ENCODE measurements around the gene ONECUT2.
A peak's percentile ranks its signal among the peaks of the same experiment; 100 is the strongest.

ONECUT2 gene

DNA sequence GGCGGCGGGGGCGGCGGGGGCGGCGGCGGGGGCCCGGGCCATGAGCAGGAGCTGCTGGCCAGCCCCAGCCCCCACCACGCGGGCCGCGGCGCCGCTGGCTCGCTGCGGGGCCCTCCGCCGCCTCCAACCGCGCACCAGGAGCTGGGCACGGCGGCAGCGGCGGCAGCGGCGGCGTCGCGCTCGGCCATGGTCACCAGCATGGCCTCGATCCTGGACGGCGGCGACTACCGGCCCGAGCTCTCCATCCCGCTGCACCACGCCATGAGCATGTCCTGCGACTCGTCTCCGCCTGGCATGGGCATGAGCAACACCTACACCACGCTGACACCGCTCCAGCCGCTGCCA is 644 bp downstream of the ONECUT2 start:
- no peaks in the 10 kb centered on the region for H3K4me1 ChIP-seq
- no peaks in the 10 kb centered on the region; the same call in 1 of the 2 replicates for H3K36me3 ChIP-seq
- H3K4me3 ChIP-seq (ENCODE audit: low read depth, low read length): peak overlapping the region; percentile 81
- H3K27me3 ChIP-seq: peaks cover 38% of the 10 kb centered on the region
- no peak for DNase-seq
- H3K9me3 ChIP-seq: no peaks in the 10 kb centered on the region
- TF ChIP-seq, protein P1, sequence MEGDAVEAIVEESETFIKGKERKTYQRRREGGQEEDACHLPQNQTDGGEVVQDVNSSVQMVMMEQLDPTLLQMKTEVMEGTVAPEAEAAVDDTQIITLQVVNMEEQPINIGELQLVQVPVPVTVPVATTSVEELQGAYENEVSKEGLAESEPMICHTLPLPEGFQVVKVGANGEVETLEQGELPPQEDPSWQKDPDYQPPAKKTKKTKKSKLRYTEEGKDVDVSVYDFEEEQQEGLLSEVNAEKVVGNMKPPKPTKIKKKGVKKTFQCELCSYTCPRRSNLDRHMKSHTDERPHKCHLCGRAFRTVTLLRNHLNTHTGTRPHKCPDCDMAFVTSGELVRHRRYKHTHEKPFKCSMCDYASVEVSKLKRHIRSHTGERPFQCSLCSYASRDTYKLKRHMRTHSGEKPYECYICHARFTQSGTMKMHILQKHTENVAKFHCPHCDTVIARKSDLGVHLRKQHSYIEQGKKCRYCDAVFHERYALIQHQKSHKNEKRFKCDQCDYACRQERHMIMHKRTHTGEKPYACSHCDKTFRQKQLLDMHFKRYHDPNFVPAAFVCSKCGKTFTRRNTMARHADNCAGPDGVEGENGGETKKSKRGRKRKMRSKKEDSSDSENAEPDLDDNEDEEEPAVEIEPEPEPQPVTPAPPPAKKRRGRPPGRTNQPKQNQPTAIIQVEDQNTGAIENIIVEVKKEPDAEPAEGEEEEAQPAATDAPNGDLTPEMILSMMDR (IDR thresholded peaks at IDR 0.05; ENCODE audit: low read depth, low read length): no peak

DNA sequence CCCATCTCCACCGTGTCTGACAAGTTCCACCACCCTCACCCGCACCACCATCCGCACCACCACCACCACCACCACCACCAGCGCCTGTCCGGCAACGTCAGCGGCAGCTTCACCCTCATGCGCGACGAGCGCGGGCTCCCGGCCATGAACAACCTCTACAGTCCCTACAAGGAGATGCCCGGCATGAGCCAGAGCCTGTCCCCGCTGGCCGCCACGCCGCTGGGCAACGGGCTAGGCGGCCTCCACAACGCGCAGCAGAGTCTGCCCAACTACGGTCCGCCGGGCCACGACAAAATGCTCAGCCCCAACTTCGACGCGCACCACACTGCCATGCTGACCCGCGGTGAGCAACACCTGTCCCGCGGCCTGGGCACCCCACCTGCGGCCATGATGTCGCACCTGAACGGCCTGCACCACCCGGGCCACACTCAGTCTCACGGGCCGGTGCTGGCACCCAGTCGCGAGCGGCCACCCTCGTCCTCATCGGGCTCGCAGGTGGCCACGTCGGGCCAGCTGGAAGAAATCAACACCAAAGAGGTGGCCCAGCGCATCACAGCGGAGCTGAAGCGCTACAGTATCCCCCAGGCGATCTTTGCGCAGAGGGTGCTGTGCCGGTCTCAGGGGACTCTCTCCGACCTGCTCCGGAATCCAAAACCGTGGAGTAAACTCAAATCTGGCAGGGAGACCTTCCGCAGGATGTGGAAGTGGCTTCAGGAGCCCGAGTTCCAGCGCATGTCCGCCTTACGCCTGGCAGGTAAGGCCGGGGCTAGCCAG is 1.2 kb downstream of the ONECUT2 start:
- no peaks in the 10 kb centered on the region; the same call in 1 of the 2 replicates for H3K36me3 ChIP-seq
- TF ChIP-seq, protein P1 (IDR thresholded peaks at IDR 0.05; ENCODE audit: low read depth, low read length): no peak
- H3K4me1 ChIP-seq: no peaks in the 10 kb centered on the region
- H3K9me3 ChIP-seq: no peaks in the 10 kb centered on the region
- H3K4me3 ChIP-seq (ENCODE audit: low read depth, low read length): peak overlapping the region; percentile 81
- peak; percentile 24 for DNase-seq
- H3K27me3 ChIP-seq: peaks cover 32% of the 10 kb centered on the region

DNA sequence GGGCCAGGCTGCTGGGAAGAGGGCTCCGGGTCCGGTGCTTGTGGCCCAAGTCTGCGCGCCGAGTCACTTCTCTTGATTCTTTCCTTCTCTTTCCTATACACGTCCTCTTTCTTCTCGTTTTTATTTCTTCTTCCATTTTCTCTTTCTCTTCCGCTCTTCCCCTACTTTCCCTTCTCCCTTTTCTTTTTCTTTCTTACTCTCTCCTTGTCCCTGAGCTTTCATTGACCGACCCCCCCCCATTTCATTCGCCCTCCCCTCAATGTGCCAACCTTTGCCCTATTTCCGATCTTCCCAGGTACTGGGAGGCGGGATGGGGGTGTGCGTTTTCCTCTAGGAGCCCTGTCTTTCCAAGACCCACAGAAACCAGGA is 1.8 kb downstream of the ONECUT2 start:
- no peak for DNase-seq
- no peaks in the 10 kb centered on the region; the same call in 1 of the 2 replicates for H3K36me3 ChIP-seq
- H3K4me3 ChIP-seq (ENCODE audit: low read depth, low read length): peak overlapping the region; percentile 81
- no peaks in the 10 kb centered on the region for H3K4me1 ChIP-seq
- peaks cover 26% of the 10 kb centered on the region for H3K27me3 ChIP-seq
- no peaks in the 10 kb centered on the region for H3K9me3 ChIP-seq
- TF ChIP-seq, protein P1 (IDR thresholded peaks at IDR 0.05; ENCODE audit: low read depth, low read length): no peak

DNA sequence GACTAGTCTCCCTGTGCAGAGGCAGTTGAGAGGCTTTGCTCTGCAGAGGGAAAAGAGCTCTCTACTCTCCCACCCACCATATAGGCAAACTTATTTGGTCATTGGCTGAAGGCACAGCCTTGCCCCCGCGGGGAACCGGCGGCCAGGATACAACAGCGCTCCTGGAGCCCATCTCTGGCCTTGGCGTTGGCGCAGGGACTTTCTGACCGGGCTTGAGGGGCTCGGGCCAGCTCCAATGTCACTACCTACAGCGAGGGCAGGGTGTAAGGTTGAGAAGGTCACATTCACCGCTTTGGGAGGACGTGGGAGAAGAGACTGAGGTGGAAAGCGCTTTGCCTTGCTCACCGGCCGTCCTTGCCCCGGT is 2.2 kb downstream of the ONECUT2 start:
- H3K4me3 ChIP-seq (ENCODE audit: low read depth, low read length): peak overlapping the region; percentile 81
- H3K9me3 ChIP-seq: no peaks in the 10 kb centered on the region
- peaks cover 22% of the 10 kb centered on the region for H3K27me3 ChIP-seq
- peak; percentile 48 for DNase-seq
- H3K4me1 ChIP-seq: no peaks in the 10 kb centered on the region
- TF ChIP-seq, protein P1 (IDR thresholded peaks at IDR 0.05; ENCODE audit: low read depth, low read length): no peak
- H3K36me3 ChIP-seq: no peaks in the 10 kb centered on the region; the same call in 1 of the 2 replicates

DNA sequence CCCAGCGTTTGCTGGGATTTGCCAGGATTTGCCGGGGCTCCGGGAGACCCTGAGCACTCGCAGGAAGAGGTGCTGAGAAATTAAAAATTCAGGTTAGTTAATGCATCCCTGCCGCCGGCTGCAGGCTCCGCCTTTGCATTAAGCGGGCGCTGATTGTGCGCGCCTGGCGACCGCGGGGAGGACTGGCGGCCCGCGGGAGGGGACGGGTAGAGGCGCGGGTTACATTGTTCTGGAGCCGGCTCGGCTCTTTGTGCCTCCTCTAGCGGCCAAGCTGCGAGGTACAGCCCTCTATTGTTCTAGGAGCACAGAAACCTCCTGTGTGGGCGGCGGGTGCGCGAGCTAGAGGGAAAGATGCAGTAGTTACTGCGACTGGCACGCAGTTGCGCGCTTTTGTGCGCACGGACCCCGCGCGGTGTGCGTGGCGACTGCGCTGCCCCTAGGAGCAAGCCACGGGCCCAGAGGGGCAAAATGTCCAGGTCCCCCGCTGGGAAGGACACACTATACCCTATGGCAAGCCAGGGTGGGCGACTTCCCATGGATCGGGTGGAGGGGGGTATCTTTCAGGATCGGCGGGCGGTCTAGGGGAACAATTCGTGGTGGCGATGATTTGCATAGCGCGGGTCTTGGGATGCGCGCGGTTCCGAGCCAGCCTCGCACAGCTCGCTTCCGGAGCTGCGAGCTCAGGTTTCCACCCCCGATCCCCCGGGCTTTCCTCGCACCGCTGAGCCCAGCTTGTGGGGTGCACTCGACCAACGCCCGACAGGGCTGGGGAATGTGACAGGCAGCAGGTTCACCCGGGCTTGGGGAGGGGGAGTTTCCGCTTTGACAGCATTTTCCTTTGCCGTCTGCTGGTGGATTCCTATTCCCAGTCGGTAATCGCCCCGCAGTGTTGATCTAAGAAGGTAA is 2.8 kb downstream of the ONECUT2 start:
- DNase-seq: peak; percentile 88
- Histone ChIP-seq H3K27me3 (peaks cover 16% of the 10 kb centered on the region), H3K4me1 (no peaks in the 10 kb centered on the region), H3K9me3 (no peaks in the 10 kb centered on the region), H3K36me3 (no peaks in the 10 kb centered on the region; the same call in 1 of the 2 replicates), H3K4me3 (ENCODE audit: low read depth, low read length) (peak overlapping the region; percentile 81)
- TF ChIP-seq, protein P1 (IDR thresholded peaks at IDR 0.05; ENCODE audit: low read depth, low read length): peak; percentile 70

Measured in BE2C (cell line).